GM08714 (cell line): ENCODE data around the gene UVRAG.
"Not testable (repeated sequence)": the region's sequence is repeated elsewhere in the genome, so short reads cannot be mapped to it uniquely, and the experiment has no call there.

Experiments
- H3K4me3 ChIP-seq: fragments of 200-500 bp; sonication (Bioruptor generic); 2 replicates; pipeline ENCODE4 v1.5.1; 2014; ENCODE audit warnings: mild to moderate bottlenecking, low read length, inconsistent platforms
- ZNF274 ChIP-seq: IDR thresholded peaks from 2 replicates; pipeline ENCODE4 v1.6.1; 2012; ENCODE audit warnings: mild to moderate bottlenecking, low read depth, low read length

Gene UVRAG

DNA sequence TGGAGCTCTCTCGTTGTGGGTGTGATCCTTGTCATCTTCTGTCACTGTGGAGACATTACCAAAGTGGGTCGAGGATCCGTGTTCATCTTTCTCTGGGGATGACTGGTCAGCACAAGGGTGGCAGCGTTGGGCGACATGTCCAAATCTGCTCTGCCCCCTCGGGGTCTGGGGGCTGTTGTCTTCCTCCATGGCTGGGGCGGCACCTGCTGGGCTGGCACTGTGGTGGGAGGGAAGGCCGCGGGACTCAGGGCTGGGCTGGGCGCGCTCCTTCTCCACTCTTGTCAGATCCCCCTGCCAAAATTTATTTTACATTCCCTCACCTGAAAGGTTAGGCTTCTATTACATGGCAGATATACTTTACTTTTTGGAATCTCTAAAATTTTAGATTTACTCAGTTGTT lies 96.4 kb downstream of the UVRAG start:
- H3K4me3 ChIP-seq: no peak overlapping the region
- no peak for TF ChIP-seq ZNF274

DNA sequence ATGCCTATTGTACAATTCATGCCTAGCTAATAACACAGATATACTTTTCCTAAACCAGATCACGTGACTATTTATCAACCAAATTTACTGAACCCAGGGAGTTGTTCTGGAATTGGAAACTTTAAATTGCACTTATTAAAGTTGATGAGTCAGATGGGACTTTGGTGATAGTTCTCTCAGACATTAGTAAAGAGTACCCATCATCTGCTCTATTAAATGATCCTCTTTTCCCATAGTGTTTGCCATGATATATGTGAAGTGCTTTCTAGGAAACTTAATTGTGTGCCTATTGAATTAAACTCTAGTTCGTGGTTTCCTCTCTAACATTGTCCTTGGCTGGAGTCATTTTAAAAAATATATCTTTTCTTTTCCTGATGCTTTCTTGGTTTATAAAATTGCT lies 99.0 kb downstream of the UVRAG start:
- TF ChIP-seq ZNF274: no peak
- H3K4me3 ChIP-seq: no peak overlapping the region

DNA sequence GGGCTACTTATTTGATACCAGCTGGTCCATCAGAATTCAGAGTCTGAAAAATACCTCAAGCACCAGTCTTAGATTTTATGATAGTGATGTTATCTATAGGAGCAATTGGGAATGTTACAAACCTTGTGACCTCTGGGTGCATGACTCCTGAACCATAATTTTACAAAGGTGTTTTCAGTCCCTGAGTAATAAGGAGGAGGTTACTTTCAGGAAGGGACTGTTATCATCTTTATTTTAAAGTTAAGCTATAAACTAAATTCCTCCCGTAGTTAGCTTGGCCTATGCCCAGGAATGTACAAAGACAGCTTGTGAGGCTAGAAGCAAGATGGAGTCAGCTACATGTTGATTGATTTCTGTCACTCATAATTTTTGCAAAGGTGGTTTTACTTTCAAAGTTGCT lies 101.9 kb downstream of the UVRAG start:
- no peak overlapping the region for H3K4me3 ChIP-seq
- no peak for TF ChIP-seq ZNF274

DNA sequence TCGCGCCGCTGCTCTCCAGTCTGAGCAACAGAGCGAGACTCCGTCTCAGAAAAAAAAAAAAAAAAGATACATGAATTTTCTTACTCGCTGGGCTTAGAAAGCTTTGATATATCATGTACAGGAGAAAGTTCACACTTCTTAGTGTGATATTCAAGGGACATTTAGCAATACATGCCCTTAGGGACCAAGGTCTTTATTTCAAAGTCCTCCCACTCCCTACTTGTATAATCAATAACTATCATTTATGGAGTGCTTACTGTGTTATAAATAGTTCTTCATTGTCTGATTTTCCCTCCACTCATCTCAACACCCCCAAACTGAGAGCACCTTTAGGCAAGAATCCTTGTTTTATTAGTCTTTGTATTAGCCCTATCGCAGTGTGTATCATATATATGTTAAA lies 103.3 kb downstream of the UVRAG start:
- H3K4me3 ChIP-seq: no peak overlapping the region
- no peak for TF ChIP-seq ZNF274

DNA sequence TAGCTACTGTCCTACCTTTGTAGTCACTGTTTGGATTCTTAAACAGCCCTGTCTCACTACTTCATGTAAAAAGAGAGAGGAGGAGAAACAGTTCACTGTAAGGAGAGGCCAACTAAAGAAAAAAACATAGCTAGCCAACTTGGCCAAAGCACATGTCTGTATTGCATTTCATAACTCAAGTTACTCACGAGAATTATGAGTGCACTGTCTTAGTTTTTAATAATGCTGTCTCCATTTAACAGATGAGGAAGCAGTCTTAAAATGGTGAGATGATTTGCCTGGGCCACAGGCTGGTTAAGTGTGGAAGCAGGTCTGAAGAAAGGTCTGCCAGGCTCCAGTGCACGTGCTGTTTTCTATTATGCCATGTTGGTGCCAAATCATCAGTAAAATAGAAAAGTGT lies 104.5 kb downstream of the UVRAG start:
- no peak for TF ChIP-seq ZNF274
- H3K4me3 ChIP-seq: no peak overlapping the region

DNA sequence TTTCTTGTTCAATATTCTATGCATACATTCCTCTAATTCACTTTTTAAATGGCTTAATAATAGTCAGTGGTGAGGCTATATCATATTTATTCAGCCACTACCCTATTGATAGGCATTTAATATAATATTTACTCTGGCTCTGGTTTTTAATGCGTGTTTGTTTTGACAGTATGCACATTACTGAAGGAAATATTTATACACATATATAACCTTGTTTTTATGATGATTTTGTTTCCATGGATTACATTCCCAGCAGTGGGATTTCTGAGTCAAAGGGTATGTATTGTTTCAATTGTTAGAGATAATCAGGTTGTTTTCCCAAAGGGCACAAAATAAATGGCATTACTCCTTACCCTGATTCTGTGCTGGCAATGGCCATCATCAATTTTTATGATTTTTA lies 105.8 kb downstream of the UVRAG start:
- no peak for TF ChIP-seq ZNF274
- H3K4me3 ChIP-seq: no peak overlapping the region

DNA sequence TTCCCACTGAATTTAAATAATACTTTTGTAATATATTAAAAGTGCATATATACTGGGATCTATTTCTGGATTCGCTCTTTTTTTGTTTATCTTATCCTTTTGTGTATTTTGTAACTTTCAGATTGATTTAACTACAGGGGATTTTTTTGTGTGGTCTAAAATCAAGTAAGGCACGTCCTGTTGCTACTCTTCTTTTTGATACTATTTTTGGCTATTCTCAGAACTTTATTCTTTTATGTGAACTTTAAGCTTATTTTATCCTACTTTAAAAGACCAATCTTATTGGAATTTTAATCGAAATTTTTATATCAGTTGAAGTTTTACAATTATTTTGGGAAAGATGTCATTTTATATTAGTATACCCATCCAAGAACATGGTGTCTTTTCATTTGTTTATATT lies 106.8 kb downstream of the UVRAG start:
- no peak for TF ChIP-seq ZNF274

DNA sequence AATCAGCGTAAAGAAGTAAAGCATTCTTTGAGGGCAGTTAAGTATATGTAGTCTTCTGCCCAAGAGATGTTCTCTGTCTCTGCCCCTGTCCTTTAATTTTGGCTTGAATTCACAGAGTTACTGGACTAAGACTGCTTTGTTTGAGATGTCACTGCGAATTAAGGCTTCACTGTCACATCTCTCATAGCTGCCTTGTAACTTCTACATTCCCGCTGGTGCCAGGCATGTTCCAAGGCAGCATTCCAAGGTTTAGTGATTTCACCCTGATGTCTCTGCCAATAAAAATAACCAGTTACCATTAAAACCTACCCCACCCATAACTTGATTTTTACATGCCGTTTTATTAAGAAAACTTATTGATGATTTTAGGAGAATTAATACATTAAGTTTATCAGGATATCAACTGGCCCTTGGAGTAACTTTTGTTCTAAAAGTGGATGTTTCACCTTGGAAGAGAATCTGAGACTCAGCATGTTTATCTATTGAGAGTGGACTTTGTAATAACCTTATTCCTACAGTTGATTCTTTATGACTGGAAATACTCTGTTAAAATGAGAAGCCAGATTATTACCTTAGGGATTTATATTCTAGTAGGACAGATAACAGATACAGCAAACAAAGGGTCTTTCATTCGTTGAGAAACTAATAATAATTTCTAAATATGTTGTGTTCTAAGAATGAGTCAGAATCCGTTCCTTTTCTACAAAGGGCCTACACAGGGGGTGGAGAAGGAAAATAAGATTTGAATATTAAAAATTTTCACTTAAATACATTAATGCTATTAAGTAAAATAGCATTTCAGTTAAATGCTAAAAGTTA lies 110.2 kb downstream of the UVRAG start:
- TF ChIP-seq ZNF274: no peak
- H3K4me3 ChIP-seq: no peak overlapping the region

More for the DNA sequence above, 106.8 kb downstream of the UVRAG start:
- no peak overlapping the region for H3K4me3 ChIP-seq

DNA sequence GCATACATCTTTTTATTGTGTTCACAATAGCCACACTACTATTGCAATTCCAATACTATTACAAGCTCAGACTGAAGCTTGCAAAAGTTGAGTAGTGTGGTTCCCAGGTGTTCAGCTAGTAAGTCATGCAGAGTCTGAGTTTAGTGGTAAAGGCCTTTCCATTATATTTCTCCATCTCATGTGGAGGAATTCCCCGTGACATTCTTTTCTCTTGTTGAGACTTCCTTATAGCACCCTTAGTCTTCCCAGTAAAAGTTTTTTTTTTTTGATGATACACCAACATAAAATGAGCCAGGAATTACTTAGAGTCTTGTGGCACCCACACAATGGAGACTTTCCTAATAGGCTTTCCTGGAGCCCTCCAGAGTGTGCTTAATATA lies 110.8 kb downstream of the UVRAG start:
- no peak for TF ChIP-seq ZNF274

DNA sequence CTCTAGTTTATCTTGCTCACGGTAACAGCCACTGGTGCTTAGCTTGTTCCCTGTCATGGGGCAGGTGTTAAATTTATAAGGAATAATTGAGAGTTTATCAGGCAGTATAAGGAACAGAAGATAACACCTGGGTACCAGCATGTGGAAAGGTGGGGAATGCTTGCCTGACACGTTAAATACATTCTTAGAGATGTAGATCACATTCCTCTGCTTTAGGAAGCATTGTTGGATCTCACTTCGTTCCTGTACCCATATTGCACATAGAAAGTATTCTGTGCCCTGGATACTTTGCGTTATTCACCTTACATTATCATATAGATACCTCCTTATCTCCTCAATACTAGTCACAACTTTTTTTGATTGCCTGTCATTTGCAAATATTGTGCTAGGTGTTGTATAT lies 114.7 kb downstream of the UVRAG start:
- no peak for TF ChIP-seq ZNF274
- no peak overlapping the region for H3K4me3 ChIP-seq

More for the DNA sequence above, 110.8 kb downstream of the UVRAG start:
- H3K4me3 ChIP-seq: no peak overlapping the region

DNA sequence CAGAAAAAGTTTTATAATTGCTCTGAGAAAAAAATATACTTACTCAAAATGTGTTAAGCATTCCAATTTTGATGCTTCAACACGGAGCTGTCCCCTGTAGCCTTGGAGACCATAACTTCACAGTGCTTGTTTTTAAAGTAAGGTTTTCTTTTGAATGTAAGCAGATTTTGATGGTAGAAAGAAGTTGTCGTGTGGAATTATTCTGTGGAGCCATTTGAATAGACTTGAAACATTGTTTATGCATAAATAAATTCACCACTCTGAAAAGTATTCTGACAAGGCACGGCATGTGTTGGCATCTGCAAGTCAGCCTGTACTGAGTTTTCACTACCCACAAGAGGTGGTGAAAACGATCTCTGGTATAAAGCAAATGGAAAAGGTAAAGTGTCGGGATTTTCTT lies 115.5 kb downstream of the UVRAG start:
- TF ChIP-seq ZNF274: no peak
- H3K4me3 ChIP-seq: no peak overlapping the region

DNA sequence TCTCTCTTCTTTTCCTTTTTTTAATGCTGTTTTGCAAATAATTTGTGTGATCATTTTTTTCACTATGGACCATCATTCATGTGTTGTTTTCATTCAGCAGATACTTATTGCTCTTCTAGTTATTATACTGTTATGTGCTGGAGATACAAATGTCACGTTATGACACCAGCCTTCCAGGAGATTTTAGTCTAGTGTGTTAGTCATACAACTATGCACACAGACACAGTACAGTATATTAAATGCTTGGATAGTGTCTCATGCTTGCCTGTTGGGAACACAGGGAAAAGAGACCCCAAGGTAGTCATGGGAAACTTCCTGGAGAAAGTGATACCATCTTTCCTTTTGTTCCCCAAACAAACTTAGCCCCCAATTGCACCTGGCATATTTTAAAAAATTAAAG lies 116.1 kb downstream of the UVRAG start:
- TF ChIP-seq ZNF274: no peak
- H3K4me3 ChIP-seq: no peak overlapping the region

DNA sequence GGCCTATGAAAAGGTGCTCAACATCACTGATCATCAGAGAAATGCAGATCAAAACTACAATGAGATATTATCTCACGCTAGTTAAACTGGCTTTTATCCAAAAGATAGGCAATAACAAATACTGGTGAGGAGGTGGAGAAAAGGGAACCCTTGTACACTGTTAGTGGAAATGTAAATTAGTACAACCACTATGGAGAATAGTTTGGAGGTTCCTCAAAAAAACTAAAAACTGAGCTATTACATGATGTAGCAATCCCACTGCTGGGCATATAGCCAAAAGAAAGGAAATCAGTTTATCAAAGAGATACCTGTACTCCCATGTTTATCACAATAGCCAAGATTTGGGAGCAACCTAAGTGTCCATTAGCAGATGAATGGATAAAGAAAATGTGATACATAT lies 118.7 kb downstream of the UVRAG start:
- not testable (repeated sequence) for H3K4me3 ChIP-seq

DNA sequence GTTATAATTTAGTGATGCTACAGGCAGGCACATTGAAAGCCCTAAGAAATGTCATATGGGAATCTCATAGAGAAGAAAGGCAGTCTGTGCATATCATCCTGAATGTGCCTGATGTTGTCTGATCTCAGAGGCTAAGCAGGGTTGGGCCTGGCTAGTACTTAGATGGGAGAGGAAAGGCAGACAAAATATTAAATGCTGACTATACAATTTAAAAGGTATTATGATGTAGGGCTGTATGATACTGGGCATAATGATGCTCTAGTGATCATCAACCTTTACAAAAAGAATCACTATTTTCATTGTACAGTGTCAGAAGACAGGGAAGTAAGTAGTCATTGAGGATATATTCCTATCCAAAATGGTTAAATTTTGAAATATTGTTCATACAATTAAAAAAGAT lies 119.8 kb downstream of the UVRAG start:
- TF ChIP-seq ZNF274: no peak
- H3K4me3 ChIP-seq: no peak overlapping the region

DNA sequence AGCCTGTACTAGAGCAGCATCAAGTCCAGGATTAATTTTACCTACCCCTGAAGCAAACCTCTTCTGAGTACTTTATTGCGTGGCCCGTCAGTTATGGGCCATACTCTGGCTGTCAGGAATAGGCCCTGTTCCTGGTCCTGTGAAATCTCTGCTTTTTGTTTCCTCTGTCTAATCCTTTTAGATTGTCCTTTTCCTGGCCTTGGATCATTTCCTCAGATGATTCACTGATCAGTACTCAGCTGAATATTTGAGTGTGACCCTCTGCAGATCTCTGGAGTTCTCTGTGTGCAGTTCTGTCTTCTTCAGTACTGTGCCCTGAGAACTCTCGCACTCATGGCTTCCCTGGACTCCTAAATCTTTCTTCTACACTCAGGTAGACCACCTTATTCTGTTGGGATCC lies 123.5 kb downstream of the UVRAG start:
- TF ChIP-seq ZNF274: no peak
- no peak overlapping the region for H3K4me3 ChIP-seq

DNA sequence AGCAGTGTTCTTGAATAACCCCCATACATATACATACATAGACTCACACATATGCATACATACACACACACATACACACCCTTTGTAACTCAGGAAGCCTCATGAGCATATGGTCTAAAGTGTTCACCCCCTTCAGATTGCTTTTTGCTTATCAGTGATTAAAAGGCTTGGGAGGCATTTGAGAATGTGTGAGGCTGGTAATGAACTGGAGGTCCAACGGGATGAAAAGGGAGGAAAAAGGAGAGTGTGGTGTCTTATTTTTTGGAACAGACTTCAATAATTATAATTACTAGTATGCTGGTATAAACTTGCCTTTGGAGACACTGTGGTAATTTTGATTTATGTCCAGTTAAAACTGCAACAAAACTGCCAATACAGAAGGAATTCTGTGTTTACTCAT lies 124.5 kb downstream of the UVRAG start:
- TF ChIP-seq ZNF274: no peak
- no peak overlapping the region for H3K4me3 ChIP-seq

DNA sequence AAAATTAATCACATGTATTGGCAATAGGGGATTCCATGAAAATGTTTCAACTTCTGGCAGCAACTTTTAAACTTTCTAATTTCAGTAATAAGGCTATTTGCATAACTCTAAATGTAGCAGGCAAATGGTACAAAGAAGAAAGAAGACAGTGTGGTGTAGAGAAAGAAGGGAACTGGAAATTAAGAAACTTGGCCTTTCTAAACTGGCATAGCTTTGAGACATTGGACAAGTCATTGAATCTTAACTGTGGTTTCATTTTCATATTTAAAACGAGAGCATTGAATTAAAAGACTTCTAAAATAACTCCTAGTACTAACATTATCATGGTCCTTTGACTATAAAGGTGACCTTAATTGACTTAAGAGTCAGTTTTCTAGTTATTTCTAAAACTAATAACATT lies 125.0 kb downstream of the UVRAG start:
- no peak for TF ChIP-seq ZNF274
- no peak overlapping the region for H3K4me3 ChIP-seq
